HCT116 (cell line): Measurements from ENCODE around the gene RPTOR. TPM values are rescaled to one million over a fixed set of nuclear protein-coding genes. Genes with fewer than 3 reads are reported as not detected.

Experiments
- ATAC-seq: fragments of 200-7000 bp; cut with Tn5 transposase; 2 replicates; pipeline ENCODE4 v1.9.1; 2020; ENCODE audit warnings: mild to moderate bottlenecking, moderate library complexity
- BruUV-seq: library from RNA; stranded (reverse); fragments of 400-500 nt; replicated peaks from 2 replicates; lab custom pipeline; 2021; lab: Mats Ljungman, UMichigan
- CTCF ChIA-PET: fragments of 300-600 bp; sonication (Branson Sonifier 250); formaldehyde crosslinking; loops from one replicate; lab custom pipeline; 2021; ENCODE audit warnings: antibody characterized with exemption; lab: Charles Lee
- POLR2A ChIA-PET: fragments of 300-600, 350-600 bp; sonication (Branson Sonifier 250); formaldehyde crosslinking; loops from one replicate; lab custom pipeline; 2021; ENCODE audit warnings: antibody characterized with exemption; lab: Charles Lee
- RAD21 ChIA-PET, 2 experiments: fragments of 300-600 bp; sonication (Branson Sonifier 250); formaldehyde crosslinking; loops; one replicate each; lab custom pipeline; 2023; ENCODE audit warnings: low total read pairs in 2 of 2; ENCODE audit not compliant: uncharacterized antibody in 2 of 2, unreplicated experiment in 2 of 2, low non-redundant PET in 1 of 2; lab: Charles Lee
- DNase-seq: peaks from one replicate; pipeline ENCODE4 v3.0.0-alpha.2; 2010; ENCODE audit warnings: low read depth, low spot score
- H2AFZ ChIP-seq: fragments of 200-600 bp; shearing (Covaris generic), sonication (generic); 2 replicates; pipeline ENCODE4 v1.6.1; 2017; ENCODE audit warnings: low read depth, mixed run types, mixed read lengths, antibody characterized with exemption, low read length; ENCODE audit not compliant: poor library complexity, severe bottlenecking
- H3K27ac ChIP-seq: 2 replicates; pipeline ENCODE4 v1.5.1; 2012; ENCODE audit warnings: low read depth, low read length
- H3K27me3 ChIP-seq: fragments of 200-600 bp; sonication (generic); 2 replicates; pipeline ENCODE4 v1.6.1; 2016; ENCODE audit warnings: mixed run types, low read length, mixed read lengths; ENCODE audit not compliant: insufficient read depth
- H3K36me3 ChIP-seq, 2 experiments: fragments of 200-500 bp in 1 of 2; fragments of 200-600 bp in 1 of 2; sonication (Bioruptor generic) in 1 of 2; sonication (generic) in 1 of 2; 2 replicates each; pipeline versions ENCODE4 v1.5.1 to v1.6.1; 2014 to 2016; ENCODE audit warnings: low read length in 2 of 2, inconsistent platforms in 1 of 2, mixed read lengths in 1 of 2, mixed run types in 1 of 2; ENCODE audit not compliant: insufficient read depth in 2 of 2, control insufficient read depth in 1 of 2
- H3K4me1 ChIP-seq, 2 experiments: fragments of 200-600 bp in 1 of 2; sonication (generic) in 1 of 2; 2 replicates each; pipeline versions ENCODE4 v1.5.1 to v1.6.1; 2012 to 2017; ENCODE audit warnings: low read length in 2 of 2, inconsistent platforms in 1 of 2, mild to moderate bottlenecking in 1 of 2, mixed read lengths in 1 of 2, mixed run types in 1 of 2, moderate library complexity in 1 of 2; ENCODE audit not compliant: insufficient read depth in 2 of 2, control insufficient read depth in 1 of 2
- H3K4me2 ChIP-seq: fragments of 200-600 bp; sonication (generic); 2 replicates; pipeline ENCODE4 v1.6.1; 2017; ENCODE audit warnings: mixed run types, low read length, mixed read lengths
- H3K4me3 ChIP-seq, 2 experiments: fragments of 200-600 bp in 1 of 2; sonication (generic) in 1 of 2; replicated peaks in 1 of 2; 2 replicates each; pipeline ENCODE4 v1.5.1; 2011 to 2016; ENCODE audit warnings: low read length in 2 of 2, control low read depth in 1 of 2, low read depth in 1 of 2, mild to moderate bottlenecking in 1 of 2, mixed read lengths in 1 of 2, mixed run types in 1 of 2
- H3K79me2 ChIP-seq: fragments of 200-600 bp; sonication (generic); 2 replicates; pipeline ENCODE4 v1.6.1; 2017; ENCODE audit warnings: mild to moderate bottlenecking, mixed run types, low read length, moderate library complexity, mixed read lengths; ENCODE audit not compliant: insufficient read depth
- H3K9ac ChIP-seq: fragments of 200-600 bp; sonication (generic); 2 replicates; pipeline ENCODE4 v1.6.1; 2016; ENCODE audit warnings: low read length, mixed read lengths
- H3K9me2 ChIP-seq: fragments of 200-600 bp; sonication (generic), shearing (Covaris generic); 2 replicates; pipeline ENCODE4 v1.6.1; 2017; ENCODE audit warnings: mixed run types, mild to moderate bottlenecking, moderate library complexity; ENCODE audit not compliant: insufficient read depth
- H3K9me3 ChIP-seq, 2 experiments: fragments of 200-500 bp in 1 of 2; fragments of 200-600 bp in 1 of 2; sonication (Bioruptor generic) in 1 of 2; sonication (generic) in 1 of 2; 2 replicates each; pipeline ENCODE4 v1.6.1; 2014 to 2017; ENCODE audit warnings: low read length in 2 of 2, mixed read lengths in 2 of 2, inconsistent platforms in 1 of 2, low read depth in 1 of 2, mild to moderate bottlenecking in 1 of 2, mixed run types in 1 of 2, moderate library complexity in 1 of 2; ENCODE audit not compliant: control insufficient read depth in 1 of 2, insufficient read depth in 1 of 2
- H4K20me1 ChIP-seq: fragments of 200-600 bp; sonication (generic), shearing (Covaris generic); 2 replicates; pipeline ENCODE4 v1.6.1; 2017; ENCODE audit warnings: mixed run types, mild to moderate bottlenecking, moderate library complexity; ENCODE audit not compliant: insufficient read depth
- CTCF ChIP-seq, 3 experiments: fragments of 200-600 bp in 1 of 3; sonication (generic) in 1 of 3; IDR thresholded peaks in 2 of 3; conservative IDR thresholded peaks in 1 of 3; 2 replicates each; pipeline ENCODE4 v1.5.1; 2012 to 2017; ENCODE audit warnings: low read depth in 2 of 3, low read length in 2 of 3, antibody characterized with exemption in 1 of 3, borderline replicate concordance in 1 of 3, control low read depth in 1 of 3, mild to moderate bottlenecking in 1 of 3, mixed read lengths in 1 of 3, mixed run types in 1 of 3, moderate library complexity in 1 of 3; ENCODE audit not compliant: insufficient read depth in 1 of 3
- ELF1 ChIP-seq: IDR thresholded peaks from 2 replicates; pipeline ENCODE4 v1.6.1; 2012; ENCODE audit warnings: low read depth, borderline replicate concordance
- FOSL1 ChIP-seq: IDR thresholded peaks from 2 replicates; pipeline ENCODE4 v1.6.1; 2012; ENCODE audit warnings: low read depth
- JUND ChIP-seq: IDR thresholded peaks from 2 replicates; pipeline ENCODE4 v1.6.1; 2012
- SIN3A ChIP-seq: IDR thresholded peaks from 2 replicates; pipeline ENCODE4 v1.6.1; 2012; ENCODE audit warnings: low read depth
- TCF7L2 ChIP-seq: IDR thresholded peaks from 2 replicates; pipeline ENCODE4 v1.7.0; 2011; ENCODE audit warnings: borderline replicate concordance, inconsistent platforms; ENCODE audit not compliant: insufficient read depth, insufficient read length; ENCODE audit errors: extremely low read depth
- YY1 ChIP-seq: IDR thresholded peaks from 2 replicates; pipeline ENCODE4 v1.6.1; 2011; ENCODE audit warnings: low read length, low read depth, moderate library complexity, mild to moderate bottlenecking; ENCODE audit not compliant: insufficient replicate concordance; ENCODE audit errors: extremely low read depth
- intact Hi-C: fragments of 100-400 bp; cut with micrococcal nuclease; formaldehyde crosslinking; loops from 2 replicates; pipeline ENCODE4 v1.10.0; 2022
- total RNA-seq: library from RNA; stranded (reverse); gene quantifications from one replicate; pipeline ENCODE4 v1.2.1, GENCODE V29; 2021; ENCODE audit not compliant: unreplicated experiment

Gene RPTOR
- total RNA-seq, 1 experiment from 2014 or later, result 69.5 TPM

DNA sequence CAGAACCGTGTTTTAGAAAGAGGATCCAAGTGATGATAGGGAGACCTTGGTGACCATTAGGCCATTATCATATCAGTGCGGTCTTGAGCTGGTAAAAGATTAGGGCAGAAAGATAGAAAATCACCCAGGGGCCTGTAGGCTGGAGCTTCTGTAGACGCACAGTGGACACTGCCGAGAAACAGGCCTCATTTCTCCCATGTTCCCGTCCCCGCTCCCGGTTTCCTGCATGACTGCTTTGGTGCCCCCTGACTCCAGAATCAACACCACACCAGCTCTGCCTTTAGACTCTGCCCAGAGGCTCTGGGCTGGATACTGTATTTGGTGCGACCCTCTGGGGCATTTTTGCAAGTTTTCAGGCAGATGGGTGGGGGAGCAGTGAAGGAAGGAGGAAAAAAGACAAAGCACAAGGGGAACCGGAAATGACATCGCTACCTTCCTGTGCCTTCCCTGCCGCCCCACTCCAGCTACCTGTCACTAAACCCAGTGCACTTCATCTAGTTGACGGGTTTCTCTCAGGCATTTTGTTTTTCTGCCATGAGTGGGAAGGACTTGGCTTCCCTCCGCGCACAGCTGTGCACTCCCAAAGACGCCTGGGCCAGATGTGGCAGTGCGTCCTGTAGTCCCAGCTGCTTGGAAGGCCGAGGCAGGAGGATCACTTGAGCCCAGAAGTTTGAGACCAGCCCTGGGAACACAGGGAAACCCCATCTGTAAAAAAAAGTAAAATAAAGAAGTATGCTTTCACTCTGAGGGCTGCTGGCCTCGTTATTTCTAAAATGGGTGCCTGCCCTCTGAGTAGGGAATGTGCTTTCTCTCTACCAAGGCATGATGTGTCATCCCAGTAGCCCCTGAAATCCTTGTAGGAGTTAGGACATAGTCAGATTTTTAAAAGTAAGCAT, 214.1 kb downstream of the RPTOR start:
- H3K36me3 ChIP-seq, result peaks cover 2 to 16% of the 10 kb centered on the region in 2 experiments; a peak in 2 of 4 replicates
- ChIA-PET CTCF (interaction anchor here (0.7 kb wide), 1 partner anchor 10 kb away, joined by 3 read pairs; no protein-coding TSS in a partner anchor), RAD21 (no interaction called here), POLR2A (no interaction called here)
- ATAC-seq (no peak), DNase-seq (no peak)
- no peak overlapping the region for H3K27ac ChIP-seq
- no peak overlapping the region for H3K4me2 ChIP-seq
- no peaks in the 10 kb centered on the region for H3K79me2 ChIP-seq
- no peaks in the 10 kb centered on the region for H3K27me3 ChIP-seq
- no peaks in the 10 kb centered on the region for H4K20me1 ChIP-seq
- H3K9me2 ChIP-seq, result no peaks in the 10 kb centered on the region
- H2AFZ ChIP-seq, result no peak overlapping the region
- intact Hi-C loops, result no loop called here
- no peak overlapping the region for H3K4me3 ChIP-seq
- H3K4me1 ChIP-seq, result peaks cover 31 to 43% of the 10 kb centered on the region in 2 experiments
- no TSS peak for BruUV-seq
- H3K9me3 ChIP-seq, result no peaks in the 10 kb centered on the region
- no peak for TF ChIP-seq SIN3A
- no peak for TF ChIP-seq CTCF (IDR thresholded peaks at IDR 0.05 in 2 of 3, conservative IDR thresholded peaks at IDR 0.05 in 1 of 3; ENCODE audit: borderline replicate concordance in 1 of 3, insufficient read depth in 1 of 3, low read depth in 2 of 3, low read length in 2 of 3)
- no peak for TF ChIP-seq JUND
- no peak for TF ChIP-seq TCF7L2
- TF ChIP-seq ELF1, result no peak
- TF ChIP-seq YY1, result no peak
- no peak for TF ChIP-seq FOSL1
- TF ChIP-seq, all 23 proteins: peak for 0
- H3K9ac ChIP-seq, result no peak overlapping the region
